GF-D8 (cell line): ENCODE results near the gene DDX10.
"Not testable (repeated sequence)": the region's sequence is repeated elsewhere in the genome, so short reads cannot be mapped to it uniquely, and the experiment has no call there.

ENCODE experiments used
- DNase-seq: peaks from one replicate; lab custom pipeline; 2025; lab: John Stamatoyannopoulos, UW

DDX10 gene

DNA sequence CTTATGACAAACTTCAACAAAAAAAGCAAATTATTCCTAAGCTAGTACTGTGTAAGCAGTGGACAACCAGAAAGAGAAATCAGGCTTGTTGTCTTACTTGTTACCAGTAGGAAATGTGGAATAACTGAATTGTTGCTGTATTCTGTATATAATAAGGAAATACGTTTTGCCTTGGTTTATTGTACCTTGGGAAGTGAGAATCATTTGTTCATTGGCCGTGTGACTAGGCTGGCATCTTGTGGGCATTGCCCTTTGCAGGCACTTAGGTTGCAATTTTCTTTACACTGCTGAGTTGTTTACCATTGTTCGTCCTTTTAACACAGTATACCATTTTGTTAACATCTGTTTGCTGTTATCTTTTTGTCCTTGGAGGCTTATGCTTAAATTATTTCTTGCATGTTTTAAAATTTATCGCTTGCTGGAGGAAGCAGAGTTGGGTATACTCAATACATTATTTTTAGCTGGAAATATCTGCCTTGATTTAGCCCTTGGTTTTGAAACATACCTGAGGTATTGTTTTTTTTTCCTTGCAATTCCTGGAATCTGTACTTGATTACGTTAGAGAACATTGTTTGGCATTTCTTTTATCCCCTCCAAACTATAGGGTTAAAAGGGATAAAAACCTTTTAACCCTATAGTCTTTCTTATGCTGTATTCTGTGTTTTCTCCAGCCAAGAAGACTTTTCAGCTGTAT lies 109.3 kb downstream of the DDX10 start:
- DNase-seq: no peak

DNA sequence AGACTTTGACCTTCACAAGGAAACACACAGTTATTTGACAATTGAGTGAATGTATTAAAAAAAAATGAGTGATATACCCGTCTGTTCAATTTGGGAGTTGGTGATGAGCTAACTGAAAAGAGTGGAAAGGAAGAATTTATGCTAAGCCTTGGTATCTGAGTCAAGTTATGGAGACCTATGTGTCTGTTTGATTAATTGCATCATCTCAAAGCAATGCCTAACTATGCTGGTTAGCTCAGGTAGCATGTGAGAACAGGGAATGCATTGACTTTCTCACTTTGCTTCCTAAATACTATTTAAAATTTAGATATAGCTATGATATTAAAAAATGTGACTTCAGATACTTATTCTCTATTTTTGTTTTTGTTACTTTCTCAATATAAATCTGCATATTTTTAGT lies 110.5 kb downstream of the DDX10 start:
- no peak for DNase-seq

DNA sequence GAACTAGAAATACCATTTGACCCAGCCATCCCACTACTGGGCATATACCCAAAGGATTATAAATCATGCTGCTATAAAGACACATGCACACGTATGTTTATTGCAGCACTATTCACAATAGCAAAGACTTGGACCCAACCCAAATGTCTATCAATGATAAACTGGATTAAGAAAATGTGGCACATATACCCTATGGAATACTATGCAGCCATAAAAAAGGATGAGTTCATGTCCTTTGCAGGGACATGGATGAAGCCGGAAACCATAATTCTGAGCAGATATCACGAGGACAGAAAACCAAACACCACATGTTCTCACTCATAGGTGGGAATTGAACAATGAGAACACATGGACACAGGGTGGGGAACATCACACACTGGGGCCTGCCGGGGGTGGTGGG lies 114.3 kb downstream of the DDX10 start:
- not testable (repeated sequence) for DNase-seq

DNA sequence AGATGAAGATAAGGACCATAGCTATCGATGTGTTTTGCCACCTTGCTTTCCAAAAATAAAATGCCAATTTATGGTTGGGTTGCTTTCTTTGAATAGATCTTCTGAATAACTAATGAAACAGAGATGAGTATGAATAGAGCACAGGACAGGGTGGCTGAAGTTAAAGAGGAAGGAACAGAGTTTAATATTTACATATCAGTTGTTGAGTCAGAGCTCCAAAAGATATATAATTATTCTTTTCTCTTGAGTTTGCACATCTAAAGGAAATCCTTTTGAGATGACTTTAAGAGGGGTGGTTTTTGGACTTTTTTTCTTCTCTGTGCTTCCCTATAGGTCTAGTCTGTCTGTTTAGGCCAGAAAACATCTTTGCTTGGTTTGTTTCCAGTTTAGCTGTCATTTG lies 115.2 kb downstream of the DDX10 start:
- DNase-seq: no peak

DNA sequence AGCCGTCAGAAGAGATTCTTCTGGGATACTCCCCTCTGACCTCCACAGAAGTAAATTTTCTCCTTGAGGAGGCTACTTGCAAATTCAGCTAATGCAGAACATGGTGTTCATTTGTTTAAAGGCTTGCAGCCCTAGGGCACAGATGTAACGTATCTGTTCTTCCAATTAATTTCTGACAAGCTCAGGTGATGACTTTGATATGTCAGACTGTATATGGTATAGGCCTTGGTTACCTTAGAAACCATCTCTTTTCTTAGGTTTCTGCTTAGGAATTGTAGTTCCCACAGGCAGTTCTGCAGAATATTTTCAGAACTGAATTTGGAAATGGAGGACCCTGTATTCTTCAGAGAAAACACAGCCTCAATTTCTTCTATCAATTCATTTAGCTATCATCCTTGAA lies 117.1 kb downstream of the DDX10 start:
- DNase-seq: no peak

DNA sequence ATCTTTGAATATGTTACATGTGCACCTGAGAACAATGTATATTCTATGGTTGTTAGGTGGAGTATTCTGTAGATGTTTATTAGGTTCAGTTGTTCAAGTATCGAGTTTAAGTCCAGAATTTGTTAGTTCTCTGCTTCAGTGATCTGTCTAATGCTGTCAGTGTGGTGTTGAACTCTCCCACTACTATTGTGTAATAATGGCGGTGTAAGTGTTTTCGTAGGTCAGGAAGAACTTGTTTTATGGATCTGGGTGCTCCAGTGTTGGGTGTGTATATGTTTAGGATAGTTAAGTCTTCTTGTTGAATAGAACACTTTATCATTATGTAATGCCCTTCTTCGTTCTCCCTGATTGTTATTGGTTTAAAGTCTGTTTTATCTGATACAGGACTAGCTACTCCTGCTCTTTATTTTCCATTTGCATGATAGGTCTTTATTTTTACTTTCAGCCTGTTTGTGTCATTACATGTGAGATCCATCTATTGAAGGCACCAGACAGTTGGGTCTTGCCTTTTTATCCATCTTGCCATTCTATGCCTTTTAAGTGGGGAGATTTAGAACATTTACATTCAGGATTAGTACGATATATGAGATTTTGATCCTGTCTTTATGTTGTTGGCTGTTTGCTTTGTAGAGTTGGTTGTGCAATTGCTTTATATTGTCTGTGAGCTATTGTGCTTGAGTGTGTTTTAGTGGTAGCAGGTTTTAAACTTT lies 121.6 kb downstream of the DDX10 start:
- peak; percentile 62 for DNase-seq

DNA sequence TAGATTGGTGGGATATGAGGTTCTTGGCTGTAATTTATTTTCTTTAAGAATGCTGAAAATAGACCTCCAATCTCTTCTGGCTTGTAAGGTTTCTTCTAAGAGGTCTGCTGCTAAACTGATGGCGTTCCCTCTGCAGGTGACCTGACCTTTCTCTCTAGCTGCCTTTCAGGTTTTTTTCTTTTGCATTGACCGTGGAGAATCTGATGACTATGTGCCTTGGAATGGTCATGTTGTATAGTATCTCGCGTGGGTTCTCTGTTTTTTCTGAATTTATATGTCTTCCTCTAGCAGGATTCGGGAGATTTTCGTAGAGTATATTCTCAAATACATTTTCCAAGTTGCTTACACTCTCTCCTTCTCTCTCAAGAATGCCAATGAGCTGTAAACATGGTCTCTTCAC lies 122.2 kb downstream of the DDX10 start:
- no peak for DNase-seq

DNA sequence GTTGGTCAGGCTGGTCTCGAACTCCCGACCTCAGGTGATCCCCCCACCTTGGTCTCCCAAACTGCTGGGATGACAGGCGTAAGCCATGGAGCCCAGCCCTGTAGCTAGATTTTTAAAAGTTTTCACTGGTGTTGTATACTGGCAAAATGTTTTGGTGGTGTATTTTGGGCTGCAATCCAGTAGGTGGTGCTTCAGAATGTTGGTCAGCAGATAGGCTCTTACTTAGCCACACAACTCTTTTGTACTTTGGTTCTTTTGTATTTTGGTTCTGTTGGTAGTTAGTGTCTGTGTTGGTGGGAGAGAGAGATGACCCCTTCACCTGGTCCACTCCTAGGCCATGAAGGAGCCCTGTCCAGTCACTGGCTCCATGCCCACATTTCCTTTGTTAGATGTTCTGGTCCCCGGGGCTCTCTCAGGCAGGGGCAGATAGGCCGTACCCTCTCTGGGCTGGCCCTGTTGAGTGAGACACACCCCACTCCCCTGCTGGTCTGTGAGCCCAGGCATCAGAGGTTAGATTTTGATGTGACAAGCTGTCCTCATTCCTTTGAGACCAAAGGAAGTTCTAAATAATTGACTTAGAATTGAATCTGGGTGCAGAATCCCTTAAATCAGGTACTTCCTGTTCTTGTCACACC lies 123.8 kb downstream of the DDX10 start:
- no peak for DNase-seq

DNA sequence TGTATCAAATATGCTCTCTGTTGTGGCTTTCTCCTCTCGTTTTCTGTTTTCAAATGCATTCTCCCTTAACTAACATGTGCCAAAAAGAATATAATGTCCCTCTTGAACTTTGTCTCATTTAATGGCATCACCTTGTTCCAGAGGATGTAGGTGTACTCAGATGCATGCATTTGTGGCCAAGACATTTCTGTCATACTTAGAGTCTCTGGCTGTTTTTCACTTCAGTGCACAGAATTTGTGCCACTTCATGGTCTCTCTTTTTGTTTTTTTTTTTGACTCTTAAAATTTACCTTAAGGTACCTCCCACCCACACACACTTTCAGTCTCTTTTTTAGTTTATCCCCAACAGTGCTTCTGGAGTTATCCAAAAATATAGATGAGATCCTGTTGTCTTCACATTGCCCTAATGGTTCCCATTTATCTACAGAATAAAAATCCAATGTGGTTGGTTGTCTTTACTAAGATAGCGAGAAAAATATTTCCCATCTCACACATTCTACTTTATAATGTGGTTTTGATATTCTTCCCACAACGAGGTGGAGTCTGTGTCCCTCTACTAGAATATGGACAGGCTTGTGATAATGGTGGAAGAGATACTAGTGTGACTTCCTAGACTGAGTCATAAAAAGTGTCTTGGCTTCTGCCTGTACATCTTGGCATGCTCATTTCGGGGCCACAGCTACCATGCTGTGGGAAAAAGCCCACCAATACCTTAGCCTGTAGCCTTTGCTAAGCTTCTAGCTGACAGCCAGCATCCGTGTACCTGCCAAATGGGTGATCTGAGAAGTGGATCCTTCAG lies 125.8 kb downstream of the DDX10 start:
- no peak for DNase-seq

DNA sequence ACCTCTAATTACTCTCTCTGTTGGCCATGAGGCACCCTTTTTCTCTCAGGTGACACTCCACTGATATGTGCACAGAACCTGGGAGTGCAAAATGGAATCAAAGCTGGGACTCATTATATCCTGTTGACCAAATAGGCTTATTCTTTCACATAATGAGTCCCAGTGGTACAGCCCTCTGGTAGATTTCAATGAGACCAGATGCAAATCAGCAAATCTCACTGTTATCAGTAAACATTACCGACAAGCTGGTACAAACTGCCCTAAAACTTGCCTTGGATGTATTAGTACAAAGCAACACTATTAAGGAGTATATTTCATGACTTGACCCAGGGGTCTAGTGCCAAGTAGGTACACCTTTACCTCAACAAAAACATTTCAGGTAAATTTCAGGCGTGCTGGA lies 128.3 kb downstream of the DDX10 start:
- no peak for DNase-seq

DNA sequence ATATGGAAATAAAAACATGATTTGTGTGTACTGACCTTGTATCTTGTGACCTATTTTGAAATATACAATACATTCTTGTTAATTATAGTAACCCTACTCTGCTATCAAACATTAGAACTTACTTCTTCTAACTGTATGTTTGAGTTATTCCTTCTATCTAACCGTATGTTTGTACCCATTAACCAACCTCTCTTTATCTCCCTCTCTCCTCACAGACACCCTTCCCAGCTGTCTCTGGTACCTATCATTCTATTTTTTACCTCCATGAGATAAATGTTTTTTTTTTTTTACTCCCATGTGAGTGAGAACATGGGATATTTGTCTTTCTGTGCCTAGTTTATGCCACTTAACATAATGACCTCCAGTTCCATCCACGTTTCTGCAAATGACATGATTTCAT lies 128.7 kb downstream of the DDX10 start:
- DNase-seq: no peak

DNA sequence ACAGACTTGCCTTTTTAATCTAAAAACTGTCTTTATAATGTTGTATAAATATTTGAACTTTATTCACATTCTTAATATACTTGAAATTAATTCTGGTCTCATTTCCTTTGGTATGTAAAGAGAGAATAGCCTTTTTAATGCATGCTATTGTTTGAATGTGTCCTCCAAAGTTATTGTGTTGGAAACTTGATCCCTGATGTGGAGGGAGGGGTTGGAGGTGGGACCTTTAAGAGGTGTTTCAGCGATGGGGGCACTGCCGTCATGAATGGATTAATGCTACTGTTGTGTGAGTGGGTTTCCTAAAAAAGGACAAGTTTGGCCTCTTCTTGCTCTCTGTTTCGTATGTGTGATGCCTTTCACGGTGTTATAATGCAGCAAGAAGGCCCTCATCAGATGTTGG lies 131.7 kb downstream of the DDX10 start:
- DNase-seq: no peak

DNA sequence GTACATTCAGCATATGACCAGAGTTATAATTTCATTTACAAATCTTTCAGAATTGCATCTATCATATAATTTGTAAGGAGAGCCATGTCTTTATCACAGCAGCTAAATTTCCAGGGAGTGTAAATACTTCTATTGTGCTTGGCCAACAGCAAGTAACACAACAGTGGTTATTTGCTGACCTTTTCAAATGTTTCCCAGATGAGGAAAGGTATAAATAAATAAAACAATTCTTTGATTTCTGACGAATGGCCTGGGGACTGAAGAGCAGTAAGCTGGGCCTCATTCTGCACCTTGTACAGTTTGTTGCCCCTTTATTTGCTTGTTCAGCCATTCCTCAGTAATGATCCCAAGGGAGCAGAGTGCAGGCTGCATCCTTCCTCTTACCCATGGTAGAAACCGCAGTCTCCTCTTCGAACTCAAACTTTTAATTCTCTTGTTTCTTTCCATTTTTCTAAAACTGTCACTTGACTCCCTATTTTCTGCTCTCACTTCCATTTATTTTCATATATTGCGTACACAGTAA lies 132.8 kb downstream of the DDX10 start:
- DNase-seq: no peak

DNA sequence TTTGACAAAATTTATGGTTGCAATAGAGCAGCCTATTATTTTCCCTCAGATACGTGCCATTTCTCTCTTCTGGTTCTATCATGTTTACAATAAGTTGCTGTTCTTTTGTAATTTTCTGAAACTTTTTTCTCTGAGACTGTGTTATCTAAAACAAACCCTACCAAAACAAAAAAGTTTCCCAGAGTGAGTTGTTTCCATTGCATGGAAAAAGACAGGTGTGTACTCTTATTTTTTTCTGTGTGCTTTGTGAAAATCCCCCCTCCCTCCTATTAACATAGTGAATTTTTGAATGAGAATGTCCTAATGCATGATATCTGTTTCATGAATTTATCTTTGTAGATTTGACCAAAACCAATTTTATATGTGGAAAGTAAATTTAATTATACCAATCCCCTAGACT lies 137.6 kb downstream of the DDX10 start:
- DNase-seq: no peak

DNA sequence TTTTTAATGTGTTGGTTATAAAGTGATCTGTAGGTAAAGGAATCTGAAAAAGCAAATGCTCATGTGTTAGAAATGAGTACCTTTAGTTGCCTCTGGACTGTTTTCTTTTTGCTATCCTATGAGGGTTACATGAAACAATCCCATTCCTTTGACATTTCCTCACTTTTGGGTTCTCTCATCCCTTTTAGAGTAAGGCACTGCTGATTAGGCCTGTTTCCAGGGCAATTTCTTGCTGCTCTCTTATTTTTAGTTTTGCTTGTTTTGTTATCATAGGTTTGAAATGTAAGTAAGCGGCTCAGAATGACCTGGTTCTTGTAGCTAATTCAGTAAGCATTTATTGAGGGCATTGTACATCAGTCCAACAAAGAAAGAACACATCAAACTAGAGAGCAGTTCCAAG lies 138.9 kb downstream of the DDX10 start:
- no peak for DNase-seq

DNA sequence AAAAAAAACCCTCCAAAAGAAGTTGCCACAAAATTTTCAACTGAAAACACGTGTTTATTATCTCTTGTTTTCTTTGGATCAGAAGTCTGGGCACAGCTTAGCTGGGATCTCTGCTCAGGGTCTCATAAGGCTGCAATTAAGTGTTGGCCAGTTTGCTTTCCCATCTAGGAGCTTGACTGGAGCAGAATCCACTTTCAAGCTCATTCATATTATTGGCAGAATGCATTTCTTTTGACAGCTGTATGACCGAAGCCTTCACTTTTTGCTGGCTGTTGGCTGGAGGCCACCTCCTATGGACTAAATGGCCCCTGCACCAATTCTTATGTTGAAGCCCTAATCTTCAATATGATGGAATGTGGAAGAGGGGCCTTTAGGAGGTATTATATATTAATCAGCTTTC lies 139.6 kb downstream of the DDX10 start:
- no peak for DNase-seq

DNA sequence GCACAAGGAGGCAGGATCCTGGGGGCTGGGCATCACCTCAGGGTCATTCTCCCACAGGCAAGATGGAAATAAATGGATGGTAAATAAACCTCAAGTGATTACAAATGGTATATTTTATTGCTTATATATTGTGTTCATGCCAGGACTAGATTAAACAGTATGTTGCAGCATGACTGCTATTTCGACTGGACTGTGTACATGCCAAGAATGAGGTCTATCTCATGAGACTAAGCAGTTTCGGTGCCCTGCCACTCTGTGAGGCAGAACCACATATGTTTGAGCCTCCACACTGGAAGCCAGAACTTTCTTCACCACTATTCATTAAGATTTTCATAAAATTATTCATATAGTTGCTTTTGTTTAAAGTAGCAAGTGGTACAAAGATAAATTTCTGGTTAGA lies 140.2 kb downstream of the DDX10 start:
- no peak for DNase-seq

DNA sequence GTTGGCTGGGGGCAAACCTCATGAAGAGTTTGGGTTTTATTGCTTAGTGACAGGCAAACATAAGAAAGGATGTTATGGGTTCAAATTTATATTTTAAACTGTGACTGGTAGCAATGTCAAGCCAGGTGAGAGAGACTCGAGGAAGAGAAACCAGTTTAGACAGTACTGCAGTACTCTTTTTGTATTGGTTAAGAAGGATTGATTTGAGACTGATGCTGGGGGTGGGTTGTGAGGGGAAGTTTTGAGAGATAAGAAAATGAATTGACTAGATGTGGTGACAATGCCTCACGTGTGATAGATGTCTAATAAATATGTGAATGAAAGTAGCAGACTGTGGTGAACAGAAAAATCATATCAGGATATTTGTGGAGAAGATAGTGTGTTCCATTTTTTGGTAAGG lies 142.4 kb downstream of the DDX10 start:
- DNase-seq: no peak

DNA sequence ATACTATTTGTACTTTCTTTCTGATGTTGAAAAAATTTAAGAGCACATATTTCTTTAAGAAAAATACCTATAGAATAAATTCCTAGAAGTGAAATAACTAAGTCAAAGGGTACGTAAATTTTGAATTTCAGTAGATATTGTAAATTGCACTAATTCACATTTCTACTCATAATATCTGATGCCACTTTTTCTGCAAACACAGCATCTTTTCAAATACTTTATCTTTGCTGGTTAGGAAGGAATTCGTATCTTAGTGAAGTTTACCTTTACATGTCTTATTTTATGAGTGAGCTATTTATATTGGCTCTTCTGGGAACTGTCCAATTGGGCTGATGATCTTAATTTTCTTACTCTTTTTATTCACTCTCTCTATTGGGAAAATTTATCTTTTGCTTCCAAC lies 148.2 kb downstream of the DDX10 start:
- DNase-seq: no peak

DNA sequence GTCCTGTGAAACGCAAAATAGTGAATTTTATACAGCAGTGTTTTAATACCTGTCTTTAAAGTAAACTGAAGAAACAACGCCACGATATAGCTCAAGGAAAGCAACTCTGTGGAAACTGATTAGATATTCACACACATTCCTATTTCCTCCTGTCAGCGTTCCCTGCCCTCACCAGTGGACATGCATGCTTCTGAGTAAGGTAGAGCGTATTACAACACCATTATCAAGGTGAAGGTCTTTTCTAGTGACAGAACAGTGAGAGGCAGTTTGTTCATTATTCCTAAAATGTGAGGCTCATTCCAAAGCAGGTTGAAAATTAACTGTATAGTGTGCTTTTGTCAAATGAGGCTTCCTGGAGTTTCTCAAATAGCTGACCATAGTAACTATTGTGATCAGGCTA lies 153.1 kb downstream of the DDX10 start:
- DNase-seq: no peak

DNA sequence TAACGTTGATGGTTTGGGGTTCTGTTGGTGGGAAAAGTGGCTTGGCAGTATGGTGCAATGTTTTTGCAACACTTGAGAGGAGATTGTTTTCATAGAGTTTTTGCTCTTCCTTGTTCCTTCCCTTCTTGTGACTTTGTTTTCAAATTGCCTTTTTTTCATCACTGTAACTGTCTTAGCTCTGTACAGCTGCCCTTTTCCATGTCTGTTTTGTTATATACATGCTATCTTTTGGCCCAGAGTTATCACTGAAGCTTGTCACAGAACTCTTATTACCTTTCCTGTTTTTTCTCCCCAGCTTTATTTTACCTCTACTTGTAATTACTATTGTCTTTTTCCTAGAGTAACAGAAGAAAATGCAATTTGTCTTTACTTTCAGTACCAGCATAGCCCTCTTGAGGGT lies 154.1 kb downstream of the DDX10 start:
- peak; percentile 83 for DNase-seq

DNA sequence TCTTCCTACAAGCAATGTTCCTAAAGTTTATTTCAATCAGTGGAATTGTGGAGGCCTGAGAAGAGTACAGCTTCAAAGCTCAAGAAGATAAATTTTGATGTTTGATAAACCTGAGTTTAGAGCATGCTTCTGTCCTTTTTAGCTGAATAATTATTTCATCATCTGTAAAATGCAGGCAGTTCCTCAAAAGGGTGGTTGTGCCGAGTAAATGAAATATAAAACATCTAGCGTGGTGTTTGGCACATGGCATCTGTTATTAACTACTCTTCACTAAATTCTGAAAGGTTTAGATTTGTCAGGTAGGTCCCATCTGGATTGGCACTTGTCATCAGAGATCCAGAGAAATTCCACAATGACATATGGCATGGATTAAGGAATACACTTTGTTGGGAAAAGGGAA lies 155.1 kb downstream of the DDX10 start:
- DNase-seq: peak; percentile 56
